Tibial nerve (tissue), 4 donors: ENCODE data around the gene MRPL43. TPM values are rescaled to one million over a fixed set of nuclear protein-coding genes. Genes with fewer than 3 reads are reported as not detected.

ENCODE experiments used
- DNase-seq, 2 donors: peaks; one replicate each; pipeline ENCODE4 v3.0.0-alpha.2; 2019; ENCODE audit warnings: low spot score in 2 of 2
- H3K27ac ChIP-seq, 4 donors: fragments of 200-600 bp; sonication (generic) in 3 of 4; one replicate each; pipeline ENCODE4 v1.5.1; 2017 to 2019; ENCODE audit warnings: mild to moderate bottlenecking in 1 of 4
- H3K27me3 ChIP-seq, 2 donors: fragments of 200-600 bp; sonication (generic) in 1 of 2; one replicate each; pipeline versions ENCODE4 v1.5.1 to v1.6.0; 2017 to 2019
- H3K36me3 ChIP-seq, 3 donors: fragments of 200-600 bp; sonication (generic); one replicate each; pipeline ENCODE4 v1.5.1; 2018 to 2019
- H3K4me1 ChIP-seq, 4 donors: fragments of 200-600 bp; sonication (generic) in 3 of 4; one replicate each; pipeline ENCODE4 v1.5.1; 2017 to 2019
- H3K4me3 ChIP-seq, 4 donors: fragments of 200-600 bp; sonication (generic) in 3 of 4; one replicate each; pipeline ENCODE4 v1.5.1; 2017 to 2019; ENCODE audit warnings: mild to moderate bottlenecking in 1 of 4, moderate library complexity in 1 of 4
- H3K9me3 ChIP-seq, 4 donors: fragments of 200-600 bp; sonication (generic) in 3 of 4; one replicate each; pipeline ENCODE4 v1.5.1; 2017 to 2019
- CTCF ChIP-seq, 5 experiments: fragments of 200-600 bp in 3 of 5; fragments of 450-650 bp in 2 of 5; sonication (generic) in 3 of 5; IDR thresholded peaks; one replicate each; pipeline ENCODE4 v1.5.1; 2016 to 2019; ENCODE audit warnings: antibody characterized with exemption in 5 of 5, mild to moderate bottlenecking in 3 of 5, moderate library complexity in 2 of 5
- EP300 ChIP-seq, 2 donors: sonication (generic); formaldehyde crosslinking; IDR thresholded peaks; one replicate each; pipeline ENCODE4 v1.6.1; 2017; ENCODE audit warnings: antibody characterized with exemption in 2 of 2, mild to moderate bottlenecking in 1 of 2
- POLR2A ChIP-seq, 2 donors: fragments of 450-650 bp; IDR thresholded peaks; one replicate each; pipeline ENCODE4 v1.6.1; 2017; ENCODE audit warnings: antibody characterized with exemption in 2 of 2, mild to moderate bottlenecking in 2 of 2, moderate library complexity in 2 of 2
- WGBS, 2 donors: methylation state at CpG; one replicate each; pipeline ENCODE4 v1.1.5; 2018; 5-methylcytosine and 5-hydroxymethylcytosine counted together
- small RNA-seq: library from RNA; depleted of rRNA; stranded (forward); fragments of <200 nt; gene quantifications from one replicate; pipeline ENCODE3, GENCODE V24; 2016
- total RNA-seq, 4 donors: library from RNA; depleted of rRNA; stranded (reverse); fragments of >200 nt; gene quantifications; one replicate each; pipeline ENCODE4 v1.1.0, GENCODE V29; 2016

MRPL43 gene
- total RNA-seq, 4 donors from 2014 or later, result 64.1 to 146 (median 99.5) TPM

DNA sequence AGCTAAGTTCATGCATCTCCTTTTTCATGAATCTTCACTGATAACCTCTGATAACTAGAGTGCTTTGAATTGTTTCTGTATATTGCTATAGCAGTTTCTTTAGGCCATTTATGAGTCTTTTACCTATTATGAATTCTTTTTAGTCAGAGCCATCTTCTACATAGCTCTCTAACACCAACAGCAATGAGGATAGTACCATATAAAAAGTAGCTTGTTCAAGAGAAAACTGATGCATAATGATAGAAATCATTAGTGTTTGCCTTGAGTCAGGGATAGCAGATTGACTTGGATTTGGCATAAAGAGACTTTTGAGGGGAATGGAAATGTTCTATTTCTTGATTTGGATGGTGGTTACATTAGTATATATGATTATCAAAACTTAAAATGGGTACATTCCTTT lies 43.8 kb downstream of the MRPL43 start:
- Histone ChIP-seq H3K36me3 (peaks cover 0 to 99% (median 24%) of the 10 kb centered on the region in 3 donors), H3K9me3 (no peaks in the 10 kb centered on the region), H3K4me1 (no peaks in the 10 kb centered on the region), H3K27ac (no peak overlapping the region), H3K4me3 (no peak overlapping the region), H3K27me3 (no peaks in the 10 kb centered on the region)
- no peak for TF ChIP-seq POLR2A (IDR thresholded peaks at IDR 0.05)
- TF ChIP-seq CTCF (IDR thresholded peaks at IDR 0.05), result no peak
- no peak for TF ChIP-seq EP300 (IDR thresholded peaks at IDR 0.05)
- DNase-seq, result no peak

- Histone ChIP-seq H3K36me3 (peaks cover 0 to 100% (median 24%) of the 10 kb centered on the region in 3 donors), H3K4me3 (no peak overlapping the region)
- no peak for TF ChIP-seq CTCF (IDR thresholded peaks at IDR 0.05)
- no peak for TF ChIP-seq POLR2A (IDR thresholded peaks at IDR 0.05)
- no peak for TF ChIP-seq EP300 (IDR thresholded peaks at IDR 0.05)
Observed at GRCh38 chr10:100942229-100942628, 45.1 kb downstream of the MRPL43 start.

DNA sequence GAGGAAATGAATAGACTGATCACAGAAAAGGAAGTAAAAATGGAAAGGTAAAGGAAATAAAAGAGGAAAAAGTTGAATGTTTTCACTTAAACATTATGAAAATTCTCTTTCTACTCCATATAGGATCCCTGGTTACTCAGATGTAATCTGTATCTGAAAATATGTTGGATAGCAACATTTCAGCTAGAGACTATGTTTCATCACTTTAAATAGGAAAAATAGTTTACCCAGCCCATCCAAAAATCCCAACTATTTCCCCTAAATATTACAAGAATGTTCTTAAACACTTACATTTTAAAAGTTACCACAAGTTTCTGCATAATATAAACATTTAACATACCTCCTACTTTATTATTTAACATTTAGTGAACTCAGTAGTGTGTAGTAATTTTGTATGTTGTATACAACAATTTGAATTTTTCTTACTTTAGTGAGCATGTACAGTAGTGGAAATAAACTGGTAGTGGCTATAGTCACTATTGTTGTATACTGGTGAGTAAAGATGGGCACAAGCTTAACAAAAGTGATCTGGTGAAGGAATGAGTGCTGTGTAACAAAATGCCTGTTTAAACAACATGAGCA lies 47.4 kb downstream of the MRPL43 start:
- no peaks in the 10 kb centered on the region for H3K9me3 ChIP-seq
- no peak overlapping the region for H3K4me3 ChIP-seq
- H3K36me3 ChIP-seq, result peaks cover 0 to 100% (median 26%) of the 10 kb centered on the region in 3 donors
- no peak overlapping the region for H3K27ac ChIP-seq
- no peaks in the 10 kb centered on the region for H3K4me1 ChIP-seq
- DNase-seq, result no peak
- TF ChIP-seq EP300 (IDR thresholded peaks at IDR 0.05) (no peak), CTCF (IDR thresholded peaks at IDR 0.05) (no peak), POLR2A (IDR thresholded peaks at IDR 0.05) (no peak)
- no peaks in the 10 kb centered on the region for H3K27me3 ChIP-seq

More at GRCh38 chr10:100942229-100942628, 45.1 kb downstream of the MRPL43 start:
- no peaks in the 10 kb centered on the region for H3K27me3 ChIP-seq
- DNase-seq, result no peak
- H3K27ac ChIP-seq, result no peak overlapping the region
- H3K9me3 ChIP-seq, result no peaks in the 10 kb centered on the region
- no peaks in the 10 kb centered on the region for H3K4me1 ChIP-seq
- 95% methylated on average over 3 of the region's 3 CpGs for WGBS, 2 donors

Small RNA genes lying within 50 kb of the gene (small RNA-seq; reads per million reads assigned to genes)
- gene MIR608, result not detected

Other genes with a start within 250 kb of the MRPL43 start
- not detected for gene PAX2, start 241.9 kb downstream of the MRPL43 start, total RNA-seq
- 10 to 100 TPM; 25.7 to 37.7 (median 29.7) TPM for gene SLF2, start 74.5 kb downstream of the MRPL43 start, total RNA-seq
- 1 to 10 TPM; 3.1 to 9.2 (median 5.3) TPM for gene SEMA4G, start 18.0 kb downstream of the MRPL43 start, total RNA-seq
- 10 to 100 TPM in 1 of 4 donors, 1 to 10 TPM in 3; 5.0 to 11.4 (median 6.6) TPM for gene TWNK, start within 50 bp of the MRPL43 start, total RNA-seq
- gene LZTS2, start 12.3 kb upstream of the MRPL43 start, total RNA-seq, result 100 to 1,000 TPM in 2 of 4 donors, 10 to 100 TPM in 2; 81.4 to 134 (median 98.7) TPM
- 1 to 10 TPM in 3 of 4 donors, under 1 TPM in 1; 0.84 to 2.4 (median 1.9) TPM for gene PDZD7, start 43.6 kb upstream of the MRPL43 start, total RNA-seq
- gene SFXN3, start 43.7 kb upstream of the MRPL43 start, total RNA-seq, result 100 to 1,000 TPM in 2 of 4 donors, 10 to 100 TPM in 2; 77.4 to 181 (median 106) TPM
- 10 to 100 TPM in 1 of 4 donors, 1 to 10 TPM in 3; 4.0 to 13.5 (median 8.4) TPM for gene KAZALD1, start 74.5 kb upstream of the MRPL43 start, total RNA-seq
- gene TLX1, start 143.8 kb upstream of the MRPL43 start, total RNA-seq, result not detected
- gene LBX1, start 242.0 kb upstream of the MRPL43 start, total RNA-seq, result under 1 TPM in 1 of 4 donors, not detected in 3; 0.60 TPM